Measurements from ENCODE around the gene DDAH1.

GRCh38 chr1:85339656-85340399 is 125.1 kb downstream of the DDAH1 start:
- no peak for TF ChIP-seq CTCF (conservative IDR thresholded peaks at IDR 0.05; ENCODE audit: low read length)
- no peak for TF ChIP-seq EZH2phosphoT487 (IDR thresholded peaks at IDR 0.05; ENCODE audit: borderline replicate concordance)
